HEK293 (cell line): ENCODE results near the gene MPHOSPH9.

Experiments
- CTCF ChIA-PET: fragments of 350-600 bp; formaldehyde crosslinking; extraction: SDS; loops from one replicate; lab custom pipeline; 2021; ENCODE audit warnings: antibody characterized with exemption; lab: Yijun Ruan, JAX
- POLR2A ChIA-PET: fragments of 300-600 bp; formaldehyde crosslinking; extraction: SDS; loops from one replicate; lab custom pipeline; 2020; ENCODE audit warnings: antibody characterized with exemption, inconsistent platforms; lab: Yijun Ruan, JAX
- H3K27ac ChIP-seq: fragments of 200-500 bp; sonication (Bioruptor generic); 2 replicates; pipeline ENCODE4 v1.5.1; 2014; ENCODE audit warnings: low read depth, low read length, control low read depth, inconsistent platforms; ENCODE audit errors: extremely low read depth
- H3K36me3 ChIP-seq, 2 experiments: fragments of 200-500 bp in 1 of 2; sonication (Bioruptor generic) in 1 of 2; 1 replicate in 1 of 2; 2 replicates in 1 of 2; pipeline ENCODE4 v1.5.1; 2014 to 2017; ENCODE audit warnings: inconsistent platforms in 2 of 2, low read length in 2 of 2; ENCODE audit not compliant: control insufficient read depth in 2 of 2, insufficient read depth in 1 of 2
- H3K4me1 ChIP-seq: fragments of 200-500 bp; sonication (Bioruptor generic); 2 replicates; pipeline ENCODE4 v1.5.1; 2014; ENCODE audit warnings: mild to moderate bottlenecking, low read length, inconsistent platforms; ENCODE audit not compliant: control insufficient read depth, insufficient read depth
- H3K4me3 ChIP-seq: 2 replicates; pipeline ENCODE4 v1.5.1; 2011; ENCODE audit warnings: low read depth, mild to moderate bottlenecking, control low read depth, low read length, moderate library complexity
- H3K9me3 ChIP-seq: fragments of 200-500 bp; sonication (Bioruptor generic); 2 replicates; pipeline ENCODE4 v1.5.1; 2014; ENCODE audit warnings: low read depth, low read length, inconsistent platforms; ENCODE audit not compliant: control insufficient read depth, insufficient read depth
- EGR2 ChIP-seq: fragments of 450-650 bp; formaldehyde crosslinking; IDR thresholded peaks from 2 replicates; pipeline ENCODE4 v1.5.1; 2016; ENCODE audit warnings: low read depth, missing biosample characterization, missing genetic modification characterization
- GLIS1 ChIP-seq: fragments of 450-650 bp; formaldehyde crosslinking; IDR thresholded peaks from 2 replicates; pipeline ENCODE4 v1.5.1; 2016; ENCODE audit warnings: missing biosample characterization, missing genetic modification characterization
- KLF1 ChIP-seq: fragments of 450-650 bp; formaldehyde crosslinking; IDR thresholded peaks from 2 replicates; pipeline ENCODE4 v1.5.1; 2016; ENCODE audit warnings: missing biosample characterization, missing genetic modification characterization
- KLF7 ChIP-seq: fragments of 450-650 bp; formaldehyde crosslinking; IDR thresholded peaks from 2 replicates; pipeline ENCODE4 v1.5.1; 2016; ENCODE audit warnings: missing biosample characterization, missing genetic modification characterization, borderline replicate concordance
- SP7 ChIP-seq: fragments of 450-650 bp; formaldehyde crosslinking; IDR thresholded peaks from 2 replicates; pipeline ENCODE4 v1.5.1; 2016; ENCODE audit warnings: missing biosample characterization, missing genetic modification characterization
- TRIM28 ChIP-seq: IDR thresholded peaks from 2 replicates; pipeline ENCODE4 v1.6.1; 2011; ENCODE audit warnings: low read length, control low read depth, borderline replicate concordance
- ZFP37 ChIP-seq: fragments of 450-650 bp; formaldehyde crosslinking; IDR thresholded peaks from 2 replicates; pipeline ENCODE4 v1.5.1; 2016; ENCODE audit warnings: missing biosample characterization, missing genetic modification characterization
- ZNF366 ChIP-seq: fragments of 450-650 bp; formaldehyde crosslinking; conservative IDR thresholded peaks from 2 replicates; pipeline ENCODE4 v1.5.1; 2016; ENCODE audit warnings: missing biosample characterization, missing genetic modification characterization
- ZNF555 ChIP-seq: fragments of 450-650 bp; formaldehyde crosslinking; conservative IDR thresholded peaks from 2 replicates; pipeline ENCODE4 v1.5.1; 2017; ENCODE audit warnings: missing biosample characterization, mild to moderate bottlenecking, missing genetic modification characterization, inconsistent platforms
- ZNF558 ChIP-seq: fragments of 450-650 bp; formaldehyde crosslinking; IDR thresholded peaks from 2 replicates; pipeline ENCODE4 v1.5.1; 2016; ENCODE audit warnings: missing biosample characterization, missing genetic modification characterization
- ZNF585B ChIP-seq: fragments of 450-650 bp; formaldehyde crosslinking; IDR thresholded peaks from 2 replicates; pipeline ENCODE4 v1.5.1; 2016; ENCODE audit warnings: missing biosample characterization, missing genetic modification characterization
- ZNF600 ChIP-seq: fragments of 450-650 bp; formaldehyde crosslinking; IDR thresholded peaks from 2 replicates; pipeline ENCODE4 v1.5.1; 2016; ENCODE audit warnings: missing biosample characterization, missing genetic modification characterization
- ZNF610 ChIP-seq: fragments of 450-650 bp; formaldehyde crosslinking; IDR thresholded peaks from 2 replicates; pipeline ENCODE4 v1.5.1; 2016; ENCODE audit warnings: missing biosample characterization, missing genetic modification characterization, borderline replicate concordance
- ZNF768 ChIP-seq: fragments of 450-650 bp; formaldehyde crosslinking; IDR thresholded peaks from 2 replicates; pipeline ENCODE4 v1.5.1; 2018; ENCODE audit warnings: missing biosample characterization, mild to moderate bottlenecking, missing genetic modification characterization
- TF ChIP-seq, protein P1 (sequence below): fragments of 450-650 bp; formaldehyde crosslinking; IDR thresholded peaks from 2 replicates; pipeline ENCODE4 v1.5.1; 2016; ENCODE audit warnings: missing biosample characterization, missing genetic modification characterization
- TF ChIP-seq, protein P2 (sequence below): fragments of 450-650 bp; formaldehyde crosslinking; IDR thresholded peaks from 2 replicates; pipeline ENCODE4 v1.5.1; 2016; ENCODE audit warnings: missing biosample characterization, missing genetic modification characterization, low read depth
- TF ChIP-seq, protein P3 (sequence below): fragments of 450-650 bp; formaldehyde crosslinking; IDR thresholded peaks from 2 replicates; pipeline ENCODE4 v1.5.1; 2017; ENCODE audit warnings: missing biosample characterization, missing genetic modification characterization

Gene MPHOSPH9

DNA sequence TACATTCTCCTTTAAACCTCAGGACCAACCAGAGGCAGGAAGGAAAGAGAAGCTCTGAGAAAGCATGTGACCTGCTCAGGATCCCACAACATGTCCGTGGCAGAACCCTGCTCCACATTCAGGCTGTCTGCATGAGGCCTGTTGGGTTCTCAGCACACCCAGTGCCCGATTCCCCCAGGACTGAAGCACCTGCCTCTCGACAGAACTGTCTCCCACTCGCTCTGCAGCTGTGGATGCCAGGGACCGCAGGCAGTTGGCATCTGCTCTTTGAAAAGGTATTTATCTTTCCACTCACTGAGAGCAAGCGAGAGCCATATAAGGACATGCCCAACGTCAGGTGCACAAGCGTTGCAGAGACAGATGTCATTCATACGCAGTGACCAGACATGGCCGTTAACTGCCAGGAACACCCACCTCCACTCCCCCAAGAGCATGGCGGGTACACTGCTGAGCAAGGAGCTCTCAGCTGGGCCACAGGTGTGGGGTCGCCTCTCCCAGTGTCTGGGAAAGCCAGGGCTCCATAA, 101.0 kb downstream of the MPHOSPH9 start:
- CTCF ChIA-PET = interaction anchor here (0.7 kb wide), 1 partner anchor 65 kb away, joined by 3 read pairs; no protein-coding TSS in a partner anchor
- no peak for TF ChIP-seq ZNF555 (tag by site-specific recombination)
- H3K27ac ChIP-seq = no peak overlapping the region

DNA sequence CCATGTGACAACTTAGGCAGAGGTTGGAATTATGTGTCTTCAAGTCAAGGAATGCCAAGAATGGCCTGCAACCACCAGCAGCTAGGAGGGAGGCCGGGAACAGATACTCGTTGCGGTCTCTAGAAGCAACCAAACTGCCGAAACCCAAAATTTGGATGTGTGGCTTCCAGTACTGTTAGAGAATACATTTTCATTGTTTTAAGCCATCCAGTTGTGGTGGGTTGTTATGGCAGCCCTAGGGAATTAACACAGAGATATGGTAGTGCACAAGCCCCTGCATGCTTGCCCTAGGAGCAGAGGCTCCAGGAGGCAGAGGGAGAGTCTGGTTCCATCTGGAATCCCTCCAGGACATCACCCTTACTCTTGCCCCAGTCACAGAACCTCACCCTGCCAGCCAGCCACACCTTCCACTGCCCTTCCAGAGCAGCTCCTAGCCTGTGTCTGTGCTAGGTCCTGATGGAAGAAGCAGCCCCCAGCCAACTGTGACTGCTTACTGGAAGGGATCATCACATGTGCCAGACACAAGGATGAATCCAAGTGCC, 101.6 kb downstream of the MPHOSPH9 start:
- no peak overlapping the region for H3K4me3 ChIP-seq
- H3K4me1 ChIP-seq = no peaks in the 10 kb centered on the region
- POLR2A ChIA-PET = no interaction called here
- no peaks in the 10 kb centered on the region for H3K36me3 ChIP-seq
- H3K27ac ChIP-seq = no peak overlapping the region
- no peak for TF ChIP-seq KLF7 (tag by site-specific recombination)
- TF ChIP-seq GLIS1 (tag by site-specific recombination) = peak; percentile 45
- TF ChIP-seq ZNF600 (tag by site-specific recombination) = 0 out of 2 replicates have a peak, but pooled peaks have one; percentile 22
- CTCF ChIA-PET = no interaction called here
- H3K9me3 ChIP-seq = no peaks in the 10 kb centered on the region

More for the DNA sequence above, 101.0 kb downstream of the MPHOSPH9 start:
- H3K9me3 ChIP-seq = no peaks in the 10 kb centered on the region
- H3K4me3 ChIP-seq = no peak overlapping the region
- H3K36me3 ChIP-seq = no peaks in the 10 kb centered on the region
- no peaks in the 10 kb centered on the region for H3K4me1 ChIP-seq
- POLR2A ChIA-PET = no interaction called here

DNA sequence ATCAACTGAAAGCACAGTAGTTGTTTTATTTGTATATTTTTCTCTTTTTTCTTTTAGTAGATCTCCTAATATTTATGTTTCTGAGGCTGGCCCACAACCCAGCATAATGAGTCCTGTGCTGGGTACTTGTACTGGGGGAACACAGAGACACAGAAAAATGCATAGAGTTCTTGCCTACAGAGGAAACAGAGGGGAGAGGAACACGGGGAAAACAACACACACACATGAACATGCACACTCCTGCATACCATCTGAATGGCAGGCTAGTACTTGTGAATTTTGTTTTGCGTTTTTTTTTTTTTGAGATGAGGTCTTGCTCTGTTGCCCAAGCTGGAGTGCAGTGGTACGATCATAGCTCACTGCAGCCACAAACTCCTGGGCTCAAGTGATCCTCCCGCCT, 103.3 kb downstream of the MPHOSPH9 start:
- ChIA-PET CTCF (no interaction called here), POLR2A (no interaction called here)
- H3K36me3 ChIP-seq = no peaks in the 10 kb centered on the region
- TF ChIP-seq ZNF558 (tag by site-specific recombination) = no peak
- H3K4me1 ChIP-seq = no peaks in the 10 kb centered on the region
- no peaks in the 10 kb centered on the region for H3K9me3 ChIP-seq
- no peak overlapping the region for H3K27ac ChIP-seq
- no peak overlapping the region for H3K4me3 ChIP-seq

DNA sequence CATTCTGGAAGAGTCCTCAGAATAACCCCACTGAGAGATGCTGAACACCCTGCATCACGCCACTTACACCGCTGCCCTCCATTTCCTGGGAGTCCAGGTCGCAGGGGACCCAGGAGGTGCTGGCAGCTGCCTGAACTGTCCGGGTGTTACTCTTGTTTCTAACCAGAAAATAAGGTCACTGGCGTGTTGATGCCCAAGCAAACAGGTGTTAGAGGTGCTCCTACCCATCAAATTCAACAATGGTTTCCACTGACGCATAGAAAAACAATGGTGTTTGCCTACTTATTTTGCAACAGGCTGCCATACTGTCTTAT, 105.8 kb downstream of the MPHOSPH9 start:
- Histone ChIP-seq H3K4me3 (no peak overlapping the region), H3K36me3 (no peaks in the 10 kb centered on the region), H3K27ac (no peak overlapping the region), H3K4me1 (no peaks in the 10 kb centered on the region), H3K9me3 (no peaks in the 10 kb centered on the region)
- TF ChIP-seq, protein P1, sequence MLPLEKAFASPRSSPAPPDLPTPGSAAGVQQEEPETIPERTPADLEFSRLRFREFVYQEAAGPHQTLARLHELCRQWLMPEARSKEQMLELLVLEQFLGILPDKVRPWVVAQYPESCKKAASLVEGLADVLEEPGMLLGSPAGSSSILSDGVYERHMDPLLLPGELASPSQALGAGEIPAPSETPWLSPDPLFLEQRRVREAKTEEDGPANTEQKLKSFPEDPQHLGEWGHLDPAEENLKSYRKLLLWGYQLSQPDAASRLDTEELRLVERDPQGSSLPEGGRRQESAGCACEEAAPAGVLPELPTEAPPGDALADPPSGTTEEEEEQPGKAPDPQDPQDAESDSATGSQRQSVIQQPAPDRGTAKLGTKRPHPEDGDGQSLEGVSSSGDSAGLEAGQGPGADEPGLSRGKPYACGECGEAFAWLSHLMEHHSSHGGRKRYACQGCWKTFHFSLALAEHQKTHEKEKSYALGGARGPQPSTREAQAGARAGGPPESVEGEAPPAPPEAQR = no peak
- TF ChIP-seq ZNF610 = no peak
- no peak for TF ChIP-seq ZNF585B (tag by site-specific recombination)
- TF ChIP-seq KLF1 = no peak
- TF ChIP-seq TRIM28 = no peak
- POLR2A ChIA-PET = interaction anchor here (0.5 kb wide), 1 partner anchor 197 kb away, joined by 4 read pairs; no protein-coding TSS in a partner anchor
- CTCF ChIA-PET = interaction anchor here (0.7 kb wide), 1 partner anchor 84 kb away, joined by 3 read pairs; no protein-coding TSS in a partner anchor

DNA sequence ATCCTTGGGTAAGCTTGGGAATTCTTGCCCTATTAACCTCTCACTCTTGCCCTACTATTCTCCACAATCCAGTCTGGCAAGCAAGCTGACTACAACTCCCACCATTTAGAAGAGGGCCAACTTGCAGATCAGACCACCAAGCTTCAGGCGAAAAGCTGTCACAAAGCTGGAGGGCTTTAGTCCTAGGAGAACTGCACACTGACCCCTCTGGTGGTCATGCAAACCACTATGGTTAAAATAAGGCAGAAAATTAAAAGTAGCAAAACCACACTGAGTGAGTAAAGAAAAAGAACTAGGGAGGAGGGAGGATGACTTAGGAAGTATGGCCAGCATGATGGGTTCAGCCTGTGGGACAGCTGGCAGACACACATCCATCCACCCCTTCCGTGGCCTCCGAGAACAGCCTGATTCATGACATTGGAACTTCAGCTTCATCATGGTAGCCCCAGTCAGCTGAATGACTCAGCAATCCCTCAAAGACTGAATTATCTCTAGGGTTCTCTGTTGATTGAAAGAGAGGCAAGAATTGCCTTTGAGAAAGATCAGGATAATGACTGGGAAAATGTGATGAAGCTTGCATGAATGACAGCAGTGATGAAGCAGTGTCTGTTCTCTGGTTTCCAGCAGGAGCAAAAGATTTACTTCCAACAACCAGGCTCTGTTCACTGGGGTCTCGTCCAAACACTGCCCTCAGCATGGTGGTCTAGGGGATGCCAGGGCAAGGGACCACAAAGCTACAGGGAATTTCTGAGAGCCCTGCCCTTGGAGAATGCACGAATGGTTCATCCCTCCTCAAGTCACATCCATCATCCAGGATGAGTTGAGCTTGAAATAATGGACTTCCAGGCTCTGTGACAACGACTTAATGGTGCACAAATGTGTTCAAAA, 106.4 kb downstream of the MPHOSPH9 start:
- H3K27ac ChIP-seq = no peak overlapping the region
- no peak overlapping the region for H3K4me3 ChIP-seq
- POLR2A ChIA-PET = no interaction called here
- H3K36me3 ChIP-seq = no peaks in the 10 kb centered on the region
- no peaks in the 10 kb centered on the region for H3K4me1 ChIP-seq
- CTCF ChIA-PET = interaction anchor here (0.7 kb wide), 1 partner anchor 83 kb away, joined by 3 read pairs; no protein-coding TSS in a partner anchor
- no peaks in the 10 kb centered on the region for H3K9me3 ChIP-seq
- TF ChIP-seq ZNF366 (tag by site-specific recombination) (0 out of 2 replicates have a peak, but pooled peaks have one; percentile 16), ZNF768 (tag by site-specific recombination) (no peak), SP7 (tag by site-specific recombination) (0 out of 2 replicates have a peak, but pooled peaks have one; percentile 22), ZFP37 (0 out of 2 replicates have a peak, but pooled peaks have one; percentile 58), EGR2 (tag by site-specific recombination) (no peak)
- TF ChIP-seq, protein P2, sequence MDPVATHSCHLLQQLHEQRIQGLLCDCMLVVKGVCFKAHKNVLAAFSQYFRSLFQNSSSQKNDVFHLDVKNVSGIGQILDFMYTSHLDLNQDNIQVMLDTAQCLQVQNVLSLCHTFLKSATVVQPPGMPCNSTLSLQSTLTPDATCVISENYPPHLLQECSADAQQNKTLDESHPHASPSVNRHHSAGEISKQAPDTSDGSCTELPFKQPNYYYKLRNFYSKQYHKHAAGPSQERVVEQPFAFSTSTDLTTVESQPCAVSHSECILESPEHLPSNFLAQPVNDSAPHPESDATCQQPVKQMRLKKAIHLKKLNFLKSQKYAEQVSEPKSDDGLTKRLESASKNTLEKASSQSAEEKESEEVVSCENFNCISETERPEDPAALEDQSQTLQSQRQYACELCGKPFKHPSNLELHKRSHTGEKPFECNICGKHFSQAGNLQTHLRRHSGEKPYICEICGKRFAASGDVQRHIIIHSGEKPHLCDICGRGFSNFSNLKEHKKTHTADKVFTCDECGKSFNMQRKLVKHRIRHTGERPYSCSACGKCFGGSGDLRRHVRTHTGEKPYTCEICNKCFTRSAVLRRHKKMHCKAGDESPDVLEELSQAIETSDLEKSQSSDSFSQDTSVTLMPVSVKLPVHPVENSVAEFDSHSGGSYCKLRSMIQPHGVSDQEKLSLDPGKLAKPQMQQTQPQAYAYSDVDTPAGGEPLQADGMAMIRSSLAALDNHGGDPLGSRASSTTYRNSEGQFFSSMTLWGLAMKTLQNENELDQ (tag by site-specific recombination) = no peak
- TF ChIP-seq, protein P3, sequence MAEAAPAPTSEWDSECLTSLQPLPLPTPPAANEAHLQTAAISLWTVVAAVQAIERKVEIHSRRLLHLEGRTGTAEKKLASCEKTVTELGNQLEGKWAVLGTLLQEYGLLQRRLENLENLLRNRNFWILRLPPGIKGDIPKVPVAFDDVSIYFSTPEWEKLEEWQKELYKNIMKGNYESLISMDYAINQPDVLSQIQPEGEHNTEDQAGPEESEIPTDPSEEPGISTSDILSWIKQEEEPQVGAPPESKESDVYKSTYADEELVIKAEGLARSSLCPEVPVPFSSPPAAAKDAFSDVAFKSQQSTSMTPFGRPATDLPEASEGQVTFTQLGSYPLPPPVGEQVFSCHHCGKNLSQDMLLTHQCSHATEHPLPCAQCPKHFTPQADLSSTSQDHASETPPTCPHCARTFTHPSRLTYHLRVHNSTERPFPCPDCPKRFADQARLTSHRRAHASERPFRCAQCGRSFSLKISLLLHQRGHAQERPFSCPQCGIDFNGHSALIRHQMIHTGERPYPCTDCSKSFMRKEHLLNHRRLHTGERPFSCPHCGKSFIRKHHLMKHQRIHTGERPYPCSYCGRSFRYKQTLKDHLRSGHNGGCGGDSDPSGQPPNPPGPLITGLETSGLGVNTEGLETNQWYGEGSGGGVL (tag by site-specific recombination) = 0 out of 2 replicates have a peak, but pooled peaks have one; percentile 18
